DMS114 treated with DMSO at 0.1 percent for 48 hours (cell line): ENCODE results near the gene OSBPL7.

Experiments
- DNase-seq: peaks from one replicate; lab custom pipeline; 2025; ENCODE audit not compliant: unreplicated experiment; lab: John Stamatoyannopoulos, UW

The OSBPL7 gene

GRCh38 chr17:47821424-47822391, at the start of gene OSBPL7:
TSS of gene OSBPL7 (minus strand) at chr17:47821794. CDS start at chr17:47820278, 1,516 bp downstream.
- no peak for DNase-seq

- no peak for DNase-seq
These were observed 49.5 kb upstream of the OSBPL7 start for GRCh38 chr17:47871048-47871447.

GRCh38 chr17:47870056-47870455, 48.5 kb upstream of the OSBPL7 start:
- DNase-seq = no peak

- DNase-seq = no peak
These were observed 47.5 kb upstream of the OSBPL7 start for GRCh38 chr17:47869114-47869513.

- DNase-seq = no peak
These were observed 46.4 kb upstream of the OSBPL7 start for GRCh38 chr17:47867813-47868533.

- DNase-seq = no peak
These were observed 45.3 kb upstream of the OSBPL7 start for GRCh38 chr17:47866941-47867340.

- DNase-seq = no peak
These were observed 43.2 kb upstream of the OSBPL7 start for GRCh38 chr17:47864791-47865216.

GRCh38 chr17:47862621-47863440, 41.2 kb upstream of the OSBPL7 start:
- DNase-seq = no peak

- no peak for DNase-seq
These were observed 38.8 kb upstream of the OSBPL7 start for GRCh38 chr17:47860386-47860785.

- no peak for DNase-seq
These were observed 36.2 kb upstream of the OSBPL7 start for GRCh38 chr17:47857551-47858455.

- DNase-seq = no peak
These were observed 35.2 kb upstream of the OSBPL7 start for GRCh38 chr17:47856830-47857229.

- DNase-seq = no peak
These were observed 34.1 kb upstream of the OSBPL7 start for GRCh38 chr17:47855737-47856136.

- no peak for DNase-seq
These were observed 32.0 kb upstream of the OSBPL7 start for GRCh38 chr17:47853616-47854015.

- no peak for DNase-seq
These were observed 30.7 kb upstream of the OSBPL7 start for GRCh38 chr17:47852113-47852949.

- no peak for DNase-seq
These were observed 30.1 kb upstream of the OSBPL7 start for GRCh38 chr17:47851764-47852112.

GRCh38 chr17:47850692-47851573, 29.3 kb upstream of the OSBPL7 start, which contains the start of gene SP6:
TSS of gene SP6 (minus strand) at chr17:47851163. CDS start at chr17:47848429, 2,734 bp downstream.
- no peak for DNase-seq

- no peak for DNase-seq
These were observed 28.7 kb upstream of the OSBPL7 start for GRCh38 chr17:47850373-47850691.

- DNase-seq = no peak
These were observed 26.6 kb upstream of the OSBPL7 start for GRCh38 chr17:47848198-47848513.
